ENCODE data around the gene BEND4. TPM values are rescaled to one million over a fixed set of nuclear protein-coding genes. Genes with fewer than 3 reads are reported as not detected.
"Not testable (repeated sequence)": the region's sequence is repeated elsewhere in the genome, so short reads cannot be mapped to it uniquely, and the experiment has no call there.

BEND4 gene
- not detected for total RNA-seq

DNA sequence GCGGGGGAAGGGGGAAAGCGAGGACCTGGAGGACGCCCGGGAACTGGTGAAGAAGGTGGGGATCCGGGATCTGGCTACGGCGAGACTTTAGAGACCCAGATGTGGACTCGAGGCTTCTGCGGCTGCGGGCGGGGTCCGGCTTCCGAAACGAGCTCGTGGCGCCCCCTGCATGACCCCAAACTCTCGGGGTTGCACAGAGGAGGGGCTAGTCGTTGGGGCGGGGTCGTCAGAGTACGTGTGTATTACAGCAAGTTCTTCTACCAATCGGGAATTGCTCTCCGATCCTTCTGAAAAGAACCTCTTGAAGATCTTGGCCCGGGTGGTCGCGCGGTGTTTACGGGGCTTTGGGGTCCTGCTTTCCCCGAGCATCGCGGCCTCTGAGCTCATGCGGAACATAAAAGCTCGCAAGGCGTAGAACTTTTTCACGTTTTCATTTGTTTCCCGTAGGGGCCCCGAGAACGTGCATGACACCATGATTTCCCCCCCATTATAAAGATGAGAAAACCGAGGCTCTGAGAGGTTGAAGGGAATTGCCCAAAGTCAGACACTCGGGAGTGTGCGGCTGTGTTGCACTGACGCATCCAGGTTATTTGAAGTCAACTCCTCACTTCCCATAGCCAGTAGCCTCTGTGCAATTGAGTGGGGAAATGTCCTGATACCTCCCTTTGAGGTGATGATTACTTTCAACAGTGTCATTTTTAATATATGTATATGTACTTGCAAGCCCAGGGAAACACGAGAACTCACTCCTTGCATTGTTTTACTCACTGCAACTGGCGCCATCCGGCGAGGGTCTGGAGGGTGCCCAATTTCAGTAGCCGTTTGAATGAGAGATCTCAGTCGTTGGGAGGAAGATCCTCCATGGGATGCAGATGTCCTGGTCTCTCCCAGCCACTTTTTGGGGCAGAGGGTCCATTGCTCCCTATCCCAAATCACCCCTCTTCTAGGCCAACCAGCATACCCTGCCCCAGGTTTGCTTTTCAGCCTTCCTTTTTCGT, at the start of gene BEND4:
TSS of gene BEND4 (minus strand) at position 149 of the 998 bp plus-strand sequence. CDS start 512 bp downstream, outside the sequence.
- TF ChIP-seq, protein P1, sequence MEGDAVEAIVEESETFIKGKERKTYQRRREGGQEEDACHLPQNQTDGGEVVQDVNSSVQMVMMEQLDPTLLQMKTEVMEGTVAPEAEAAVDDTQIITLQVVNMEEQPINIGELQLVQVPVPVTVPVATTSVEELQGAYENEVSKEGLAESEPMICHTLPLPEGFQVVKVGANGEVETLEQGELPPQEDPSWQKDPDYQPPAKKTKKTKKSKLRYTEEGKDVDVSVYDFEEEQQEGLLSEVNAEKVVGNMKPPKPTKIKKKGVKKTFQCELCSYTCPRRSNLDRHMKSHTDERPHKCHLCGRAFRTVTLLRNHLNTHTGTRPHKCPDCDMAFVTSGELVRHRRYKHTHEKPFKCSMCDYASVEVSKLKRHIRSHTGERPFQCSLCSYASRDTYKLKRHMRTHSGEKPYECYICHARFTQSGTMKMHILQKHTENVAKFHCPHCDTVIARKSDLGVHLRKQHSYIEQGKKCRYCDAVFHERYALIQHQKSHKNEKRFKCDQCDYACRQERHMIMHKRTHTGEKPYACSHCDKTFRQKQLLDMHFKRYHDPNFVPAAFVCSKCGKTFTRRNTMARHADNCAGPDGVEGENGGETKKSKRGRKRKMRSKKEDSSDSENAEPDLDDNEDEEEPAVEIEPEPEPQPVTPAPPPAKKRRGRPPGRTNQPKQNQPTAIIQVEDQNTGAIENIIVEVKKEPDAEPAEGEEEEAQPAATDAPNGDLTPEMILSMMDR (IDR thresholded peaks at IDR 0.05): no peak
- TF ChIP-seq POLR2A (IDR thresholded peaks at IDR 0.05): no peak

DNA sequence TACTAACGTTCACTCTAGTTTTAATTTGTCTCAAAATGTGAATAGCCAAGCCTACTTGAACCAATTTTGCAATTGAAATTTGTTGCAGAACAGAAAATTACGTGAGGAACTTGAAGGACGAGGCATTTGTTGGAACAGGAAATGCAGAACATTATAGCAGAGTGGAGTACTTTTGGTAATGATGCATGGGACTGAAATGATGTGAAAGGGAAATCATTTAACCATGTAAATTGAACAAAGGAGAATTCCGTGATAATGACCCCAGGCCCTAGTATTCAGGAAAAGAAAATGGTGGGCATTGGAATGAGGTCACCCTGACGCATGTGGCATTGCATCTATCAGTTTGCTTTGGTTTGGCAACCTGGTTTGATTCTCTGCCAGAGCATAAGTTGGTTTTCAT, 44.9 kb upstream of the BEND4 start:
- WGBS, 2 donors: 53 to 56% methylated on average over 5 of the region's 5 CpGs
- DNase-seq (ENCODE audit: low spot score in 2 of 2): no peak
- no peak overlapping the region for H3K4me3 ChIP-seq (ENCODE audit: low read depth, poor library complexity, severe bottlenecking)
- TF ChIP-seq, protein P1 (IDR thresholded peaks at IDR 0.05): no peak
- no peak for TF ChIP-seq POLR2A (IDR thresholded peaks at IDR 0.05)
- intact Hi-C loops (cut with DNase I; ENCODE audit: low total_unique reads): no loop called here

More for the DNA sequence above, at the start of gene BEND4:
- intact Hi-C loops (cut with DNase I; ENCODE audit: low total_unique reads): no loop called here
- H3K4me3 ChIP-seq (ENCODE audit: low read depth, poor library complexity, severe bottlenecking): no peak within 1 kb of the TSS
- no peak for DNase-seq (ENCODE audit: low spot score in 2 of 2)
- 17 to 18% methylated on average over 48 to 49 of the region's 49 CpGs for WGBS, 2 donors

DNA sequence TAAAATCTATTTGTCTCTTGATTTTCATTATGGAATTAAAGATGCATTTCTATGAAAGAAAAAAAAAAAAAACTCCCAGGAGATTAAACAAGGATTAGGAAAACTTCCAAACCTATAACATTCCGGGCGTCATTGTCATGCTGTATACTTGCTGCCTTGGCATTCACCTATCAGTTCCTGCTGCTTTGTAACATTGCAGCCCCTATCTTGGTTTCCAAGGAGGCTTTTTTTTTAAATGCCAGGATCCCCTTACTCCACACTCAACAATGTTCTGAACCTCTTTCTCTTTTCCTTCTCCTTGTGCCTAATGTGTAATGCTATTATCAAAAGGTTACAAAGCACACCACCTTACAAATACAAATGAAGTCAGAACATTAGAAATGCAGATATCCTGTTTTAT, 20.5 kb upstream of the BEND4 start:
- intact Hi-C loops (cut with DNase I; ENCODE audit: low total_unique reads): no loop called here
- 41 to 57% methylated on average over 2 of the region's 2 CpGs for WGBS, 2 donors
- TF ChIP-seq, protein P1 (IDR thresholded peaks at IDR 0.05): no peak
- no peak for TF ChIP-seq POLR2A (IDR thresholded peaks at IDR 0.05)
- DNase-seq (ENCODE audit: low spot score in 2 of 2): no peak
- H3K4me3 ChIP-seq (ENCODE audit: low read depth, poor library complexity, severe bottlenecking): no peak overlapping the region

DNA sequence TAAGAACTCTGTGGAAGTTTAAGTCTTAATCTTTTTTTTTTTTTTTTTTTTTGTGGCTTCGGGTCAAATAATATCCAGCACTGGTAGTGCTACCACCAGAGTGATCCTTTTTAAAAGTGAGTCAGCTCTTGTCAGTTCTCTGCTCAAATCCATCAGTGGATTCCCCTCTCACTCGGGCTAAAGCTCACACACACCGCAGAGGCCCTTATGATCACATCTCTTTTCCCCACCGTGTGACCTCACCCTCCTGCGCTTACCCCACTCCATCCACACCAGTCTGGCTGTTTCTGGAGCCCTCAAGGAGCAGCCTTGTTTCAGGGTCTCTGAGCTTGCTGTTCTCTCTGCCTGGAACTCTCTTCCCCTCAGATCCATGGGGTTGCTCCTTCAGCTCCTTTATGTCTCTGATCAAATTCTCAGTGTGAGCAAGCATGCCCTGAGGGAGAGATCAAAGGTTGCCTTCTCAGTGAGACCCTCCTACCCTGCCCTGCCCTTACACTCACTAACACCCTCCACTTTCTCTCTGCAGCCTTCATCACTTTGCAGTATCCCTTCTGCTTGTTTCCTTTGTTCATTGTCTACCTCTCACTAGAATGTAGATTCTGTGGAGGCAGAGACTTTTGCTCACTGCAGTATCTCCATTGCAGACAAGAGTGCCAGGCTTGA, 19.8 kb upstream of the BEND4 start:
- TF ChIP-seq, protein P1 (IDR thresholded peaks at IDR 0.05): no peak
- no peak for TF ChIP-seq POLR2A (IDR thresholded peaks at IDR 0.05)
- intact Hi-C loops (cut with DNase I; ENCODE audit: low total_unique reads): no loop called here
- no peak for DNase-seq (ENCODE audit: low spot score in 2 of 2)
- WGBS, 2 donors: 81 to 90% methylated on average over 5 of the region's 5 CpGs
- no peak overlapping the region for H3K4me3 ChIP-seq (ENCODE audit: low read depth, poor library complexity, severe bottlenecking)

DNA sequence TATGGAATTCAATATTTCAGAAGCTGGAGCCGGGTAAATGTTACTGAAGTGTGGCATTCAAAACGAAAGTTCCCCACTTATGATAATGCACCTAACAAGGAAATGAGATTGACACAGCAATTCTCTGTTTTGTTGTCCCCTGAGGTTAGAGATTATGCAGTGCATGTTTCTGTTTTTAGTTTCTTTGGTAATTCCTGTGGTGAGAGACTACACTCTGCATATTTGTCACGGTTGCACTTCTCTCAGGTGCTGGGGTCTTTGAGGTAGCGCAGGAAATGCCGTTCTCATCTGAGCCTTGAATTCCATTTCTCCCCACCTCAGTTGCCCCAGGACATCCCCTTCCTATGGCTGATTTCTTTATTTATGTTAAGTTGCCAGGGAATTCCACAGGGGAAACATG, 15.3 kb upstream of the BEND4 start:
- TF ChIP-seq, protein P1 (IDR thresholded peaks at IDR 0.05): no peak
- TF ChIP-seq POLR2A (IDR thresholded peaks at IDR 0.05): no peak
- intact Hi-C loops (cut with DNase I; ENCODE audit: low total_unique reads): no loop called here
- WGBS, 2 donors: 41 to 54% methylated on average over 5 of the region's 5 CpGs
- H3K4me3 ChIP-seq (ENCODE audit: low read depth, poor library complexity, severe bottlenecking): no peak overlapping the region
- DNase-seq (ENCODE audit: low spot score in 2 of 2): no peak

DNA sequence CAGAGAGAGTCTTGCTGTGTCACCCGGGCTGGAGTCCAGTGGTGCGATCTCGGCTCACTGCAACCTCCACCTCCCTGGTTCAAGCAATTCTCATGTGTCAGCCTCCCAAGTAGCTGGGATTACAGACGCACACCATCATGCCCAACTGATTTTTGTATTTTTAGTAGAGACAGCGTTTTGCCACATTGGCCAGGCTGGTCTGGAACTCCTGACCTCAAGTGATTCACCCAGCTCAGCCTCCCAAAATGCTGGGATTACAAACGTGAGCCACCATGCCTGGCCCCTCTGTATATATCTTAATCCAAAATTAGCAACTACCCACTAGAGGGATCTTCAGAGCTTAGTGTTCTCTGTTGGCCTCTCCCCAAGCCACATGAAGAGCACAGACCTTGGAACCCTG, 13.7 kb upstream of the BEND4 start:
- H3K4me3 ChIP-seq (ENCODE audit: low read depth, poor library complexity, severe bottlenecking); intact Hi-C loops (cut with DNase I; ENCODE audit: low total_unique reads); DNase-seq (ENCODE audit: low spot score in 2 of 2): not testable (repeated sequence)
- 81 to 85% methylated on average over 6 of the region's 6 CpGs for WGBS, 2 donors
